ENCODE results near the gene PFDN2. TPM values are rescaled to one million over a fixed set of nuclear protein-coding genes. Genes with fewer than 3 reads are reported as not detected.

Gene PFDN2
- total and polyA plus RNA-seq, 2 experiments from 2014 or later, result 103 to 137 TPM

DNA sequence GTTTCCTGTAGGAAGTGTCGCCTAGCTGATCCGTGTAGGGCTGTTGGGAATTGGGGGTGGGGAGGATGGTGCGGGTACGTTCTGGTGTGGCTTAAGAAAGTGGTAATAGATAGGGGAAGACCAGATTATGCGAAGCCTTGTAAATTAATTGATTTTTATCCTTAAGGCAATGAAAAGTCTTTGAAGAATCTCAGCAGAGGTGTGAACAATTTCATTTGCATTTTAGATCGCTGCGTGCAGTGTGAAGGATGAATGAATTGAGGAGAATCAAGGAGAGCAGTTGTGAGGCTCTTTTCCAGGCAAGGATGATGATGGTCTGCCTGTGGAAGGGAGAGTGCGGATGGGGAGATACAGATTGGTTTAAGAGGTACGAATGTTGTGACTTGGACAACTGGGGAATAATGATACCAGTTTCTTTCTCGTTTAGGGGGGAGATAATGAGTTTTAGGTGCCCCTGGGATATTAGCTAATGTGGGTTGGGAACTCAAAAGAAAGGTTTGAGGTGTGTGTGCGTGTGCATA lies 15.4 kb upstream of the PFDN2 start:
- peaks cover 33% of the 10 kb centered on the region for H3K4me1 ChIP-seq (ENCODE audit: low read depth)
- H3K27me3 ChIP-seq, result no peaks in the 10 kb centered on the region
- H3K4me3 ChIP-seq, result peak overlapping the region; percentile 60
- H3K27ac ChIP-seq, result peak overlapping the region; percentile 97
- no peaks in the 10 kb centered on the region for H3K36me3 ChIP-seq
- H3K9me3 ChIP-seq (ENCODE audit: low read depth), result no peaks in the 10 kb centered on the region
- no peak for DNase-seq (ENCODE audit: low read depth in 1 of 2, low spot score in 1 of 2)
- TF ChIP-seq, protein P1, sequence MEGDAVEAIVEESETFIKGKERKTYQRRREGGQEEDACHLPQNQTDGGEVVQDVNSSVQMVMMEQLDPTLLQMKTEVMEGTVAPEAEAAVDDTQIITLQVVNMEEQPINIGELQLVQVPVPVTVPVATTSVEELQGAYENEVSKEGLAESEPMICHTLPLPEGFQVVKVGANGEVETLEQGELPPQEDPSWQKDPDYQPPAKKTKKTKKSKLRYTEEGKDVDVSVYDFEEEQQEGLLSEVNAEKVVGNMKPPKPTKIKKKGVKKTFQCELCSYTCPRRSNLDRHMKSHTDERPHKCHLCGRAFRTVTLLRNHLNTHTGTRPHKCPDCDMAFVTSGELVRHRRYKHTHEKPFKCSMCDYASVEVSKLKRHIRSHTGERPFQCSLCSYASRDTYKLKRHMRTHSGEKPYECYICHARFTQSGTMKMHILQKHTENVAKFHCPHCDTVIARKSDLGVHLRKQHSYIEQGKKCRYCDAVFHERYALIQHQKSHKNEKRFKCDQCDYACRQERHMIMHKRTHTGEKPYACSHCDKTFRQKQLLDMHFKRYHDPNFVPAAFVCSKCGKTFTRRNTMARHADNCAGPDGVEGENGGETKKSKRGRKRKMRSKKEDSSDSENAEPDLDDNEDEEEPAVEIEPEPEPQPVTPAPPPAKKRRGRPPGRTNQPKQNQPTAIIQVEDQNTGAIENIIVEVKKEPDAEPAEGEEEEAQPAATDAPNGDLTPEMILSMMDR (IDR thresholded peaks at IDR 0.05; ENCODE audit: low read depth, low read length), result no peak

DNA sequence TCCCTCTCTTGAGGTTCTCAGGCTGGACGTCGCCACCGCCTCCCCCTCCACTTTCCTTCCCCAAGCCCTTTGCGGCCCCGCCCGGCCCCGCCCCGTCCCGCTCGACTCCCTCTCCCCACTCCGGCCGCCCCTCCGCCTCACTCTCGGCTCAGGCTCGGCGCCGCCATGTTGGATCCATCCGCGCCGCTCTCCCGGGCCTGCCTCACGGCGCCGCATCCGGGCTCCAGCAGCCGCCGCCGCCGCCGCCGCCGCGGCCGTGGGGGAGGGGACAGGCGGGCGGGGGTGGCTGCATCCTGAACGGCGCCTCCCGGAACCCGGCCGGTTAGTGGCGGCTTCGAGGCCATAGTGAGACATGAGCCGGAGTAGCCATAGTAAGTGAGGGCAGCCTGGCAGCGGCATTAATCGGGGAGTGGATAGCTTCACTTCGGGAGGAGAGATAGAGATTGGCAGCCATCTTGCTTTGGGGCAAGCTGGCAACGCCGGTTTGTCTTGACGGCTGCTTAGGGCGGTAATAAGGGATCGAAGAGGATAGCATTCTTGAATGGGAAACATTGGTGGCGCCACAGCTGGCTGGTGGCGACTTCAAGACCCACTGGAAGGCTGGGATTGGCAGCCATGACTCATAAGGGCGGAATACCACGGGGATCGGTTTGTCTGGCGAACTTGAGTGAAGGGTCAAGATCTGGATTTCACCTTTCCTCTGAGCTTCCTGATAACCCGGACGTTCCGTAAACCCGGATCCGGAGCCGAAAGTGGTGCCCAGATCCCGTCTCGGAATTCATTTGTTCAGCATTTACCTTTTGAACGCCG lies 14.8 kb upstream of the PFDN2 start, which contains the start of gene DEDD:
TSS of gene DEDD (minus strand) at position 258 of the 810 bp plus-strand sequence. CDS start 8,205 bp downstream, outside the sequence.
- H3K4me3 ChIP-seq, result peak within 1 kb of the TSS; percentile 60
- TF ChIP-seq, protein P1 (IDR thresholded peaks at IDR 0.05; ENCODE audit: low read depth, low read length), result no peak
- peak; percentile 96 to 98 for DNase-seq (ENCODE audit: low read depth in 1 of 2, low spot score in 1 of 2)
- H3K9me3 ChIP-seq (ENCODE audit: low read depth), result no peaks in the 10 kb centered on the region
- no peaks in the 10 kb centered on the region for H3K36me3 ChIP-seq
- peak within 1 kb of the TSS; percentile 97 for H3K27ac ChIP-seq
- no peaks in the 10 kb centered on the region for H3K27me3 ChIP-seq
- peaks cover 30% of the 10 kb centered on the region for H3K4me1 ChIP-seq (ENCODE audit: low read depth)

DNA sequence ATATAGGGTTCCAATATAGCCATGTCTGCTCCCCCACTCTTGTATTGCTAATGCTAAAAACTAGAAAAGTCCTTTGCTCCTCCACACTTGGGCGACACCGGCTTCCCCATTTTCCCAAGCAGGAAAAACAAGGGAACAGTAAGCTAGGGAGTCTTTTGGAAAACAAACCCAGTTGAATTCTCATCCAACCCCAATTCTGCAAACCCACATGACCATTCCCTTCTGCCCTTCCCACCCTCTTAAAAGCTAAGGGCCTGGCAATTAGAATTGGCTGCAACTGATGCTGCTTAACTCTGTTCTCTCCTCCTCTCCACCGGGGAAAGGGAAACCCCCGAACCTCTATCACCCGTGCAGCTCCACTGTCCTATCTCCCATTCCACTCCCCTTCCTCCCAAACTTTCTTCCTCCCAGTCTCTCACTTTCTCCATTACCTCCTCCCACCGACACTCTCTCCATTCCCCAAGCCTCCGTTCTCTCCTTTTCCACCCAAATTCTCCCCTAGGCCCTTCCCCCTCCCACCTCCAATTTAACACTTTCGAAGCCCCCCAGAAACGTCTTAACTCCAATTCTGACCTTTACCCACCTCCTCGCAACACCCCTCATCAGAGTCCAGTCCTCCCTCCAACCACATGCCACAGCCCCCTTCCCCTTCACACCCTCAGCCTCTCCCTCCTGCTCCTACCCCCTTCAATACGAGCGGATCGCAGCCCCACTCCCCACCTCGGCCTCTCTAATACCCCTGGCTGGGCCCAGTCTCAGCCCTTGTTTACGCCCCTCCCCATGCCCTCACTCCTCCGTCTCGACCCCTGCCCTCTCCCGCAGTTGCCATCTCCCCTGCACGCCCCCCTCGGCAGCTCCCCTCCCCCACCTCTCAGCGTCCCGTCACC lies 13.9 kb upstream of the PFDN2 start:
- Histone ChIP-seq H3K9me3 (ENCODE audit: low read depth) (no peaks in the 10 kb centered on the region), H3K36me3 (no peaks in the 10 kb centered on the region), H3K27me3 (no peaks in the 10 kb centered on the region), H3K27ac (peak overlapping the region; percentile 97), H3K4me1 (ENCODE audit: low read depth) (peaks cover 30% of the 10 kb centered on the region), H3K4me3 (peak overlapping the region; percentile 60)
- DNase-seq (ENCODE audit: low read depth in 1 of 2, low spot score in 1 of 2), result peak in 1 of 2 donors; percentile 64
- TF ChIP-seq, protein P1 (IDR thresholded peaks at IDR 0.05; ENCODE audit: low read depth, low read length), result no peak

DNA sequence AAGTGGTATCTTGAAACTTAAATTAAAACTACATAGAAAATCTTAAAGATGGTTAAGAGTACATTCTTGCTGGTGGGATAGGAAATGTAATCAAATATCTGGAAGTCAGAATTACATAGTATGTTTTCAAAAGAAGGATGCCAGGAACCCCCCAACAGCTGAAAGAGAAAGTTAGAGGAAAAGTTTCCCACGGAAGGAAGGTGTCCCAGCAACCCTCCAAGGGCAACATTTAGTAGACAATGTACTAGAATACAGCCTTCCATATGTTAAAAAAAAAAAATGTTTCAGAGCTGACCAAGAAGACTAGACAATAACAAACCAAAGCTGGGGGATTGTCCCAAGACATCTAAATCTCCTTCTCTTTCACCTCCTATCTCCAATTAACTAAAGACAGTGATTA lies 12.4 kb upstream of the PFDN2 start:
- Histone ChIP-seq H3K27me3 (no peaks in the 10 kb centered on the region), H3K27ac (no peak overlapping the region), H3K9me3 (ENCODE audit: low read depth) (no peaks in the 10 kb centered on the region), H3K4me1 (ENCODE audit: low read depth) (peaks cover 30% of the 10 kb centered on the region), H3K4me3 (no peak overlapping the region), H3K36me3 (no peaks in the 10 kb centered on the region)
- TF ChIP-seq, protein P1 (IDR thresholded peaks at IDR 0.05; ENCODE audit: low read depth, low read length), result no peak
- DNase-seq (ENCODE audit: low read depth in 1 of 2, low spot score in 1 of 2), result no peak

DNA sequence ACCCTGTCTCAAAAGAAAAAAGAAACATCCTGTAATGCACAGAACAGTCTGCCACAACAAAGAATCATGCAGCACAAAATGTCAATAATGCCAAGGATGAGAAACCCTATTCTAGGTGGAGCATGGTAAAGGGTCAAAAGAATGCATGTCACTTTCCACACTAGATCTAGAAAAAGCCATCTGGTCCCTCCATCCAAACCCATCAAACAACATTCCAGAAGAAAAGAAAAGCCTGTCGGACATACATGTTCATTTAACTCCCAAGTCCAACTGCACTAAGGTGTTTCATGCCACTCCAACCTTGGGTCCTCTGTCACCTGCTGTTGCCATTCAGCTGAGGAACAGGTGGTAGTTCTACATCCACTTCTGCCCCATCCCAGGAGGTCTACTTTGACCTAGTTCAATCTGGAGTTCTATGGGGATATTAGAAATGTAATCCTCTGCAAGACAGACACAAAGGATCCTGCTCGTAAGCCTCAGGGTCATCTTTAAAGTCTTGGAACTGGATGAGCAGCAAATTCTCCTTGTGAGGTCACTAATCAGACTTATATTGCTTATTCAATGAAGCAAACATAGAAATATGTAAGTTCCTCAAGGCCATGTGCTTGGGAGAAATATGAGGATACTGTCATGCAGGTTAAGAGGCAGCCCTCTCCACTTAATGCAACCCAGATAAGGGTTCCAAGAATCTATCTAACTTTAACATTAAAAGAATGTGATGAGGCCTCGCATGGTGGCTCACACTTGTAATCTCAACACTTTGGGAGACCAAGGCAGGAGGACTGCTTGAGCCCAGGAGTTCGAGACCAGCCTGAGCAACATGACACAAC lies 11.0 kb upstream of the PFDN2 start:
- TF ChIP-seq, protein P1 (IDR thresholded peaks at IDR 0.05; ENCODE audit: low read depth, low read length), result no peak
- Histone ChIP-seq H3K4me1 (ENCODE audit: low read depth) (peaks cover 28% of the 10 kb centered on the region), H3K27ac (no peak overlapping the region), H3K27me3 (no peaks in the 10 kb centered on the region), H3K9me3 (ENCODE audit: low read depth) (no peaks in the 10 kb centered on the region), H3K36me3 (peaks cover 5% of the 10 kb centered on the region), H3K4me3 (no peak overlapping the region)
- DNase-seq (ENCODE audit: low read depth in 1 of 2, low spot score in 1 of 2), result no peak
